Measurements from ENCODE around the gene LEMD1.

- no peak for TF ChIP-seq POLR2A (IDR thresholded peaks at IDR 0.05)
- TF ChIP-seq CTCF (IDR thresholded peaks at IDR 0.05) = no peak
These were observed 64.3 kb downstream of the LEMD1 start for GRCh38 chr1:205357567-205357966.
